Spleen (tissue), 11 donors: Measurements from ENCODE around the gene ARHGAP25. TPM values are rescaled to one million over a fixed set of nuclear protein-coding genes. Genes with fewer than 3 reads are reported as not detected.

ENCODE experiments used
- DNase-seq: peaks from one replicate; pipeline ENCODE4 v3.0.0-alpha.2; 2020
- H3K27ac ChIP-seq, 8 donors: fragments of 200-600 bp; sonication (generic) in 7 of 8; 1 replicate in 4 of 8; 2 replicates in 4 of 8; pipeline versions ENCODE4 v1.5.0 to v1.8.0; 2016 to 2021; ENCODE audit warnings: inconsistent platforms in 4 of 8, mild to moderate bottlenecking in 4 of 8, moderate library complexity in 1 of 8
- H3K27me3 ChIP-seq, 7 donors: fragments of 200-600 bp; sonication (generic) in 6 of 7; replicated peaks in 1 of 7; 1 replicate in 4 of 7; 2 replicates in 3 of 7; pipeline versions ENCODE4 v1.5.0 to v1.8.0; 2016 to 2021; ENCODE audit warnings: inconsistent platforms in 3 of 7, mild to moderate bottlenecking in 1 of 7
- H3K36me3 ChIP-seq, 6 donors: fragments of 200-600 bp; sonication (generic) in 5 of 6; 1 replicate in 4 of 6; 2 replicates in 2 of 6; pipeline versions ENCODE4 v1.5.0 to v1.8.0; 2016 to 2021; ENCODE audit warnings: inconsistent platforms in 2 of 6
- H3K4me1 ChIP-seq, 6 donors: fragments of 200-600 bp; sonication (generic) in 5 of 6; 1 replicate in 3 of 6; 2 replicates in 3 of 6; pipeline versions ENCODE4 v1.5.0 to v1.8.0; 2016 to 2021; ENCODE audit warnings: inconsistent platforms in 3 of 6
- H3K4me3 ChIP-seq, 8 donors: fragments of 200-600 bp; sonication (generic) in 7 of 8; 1 replicate in 4 of 8; 2 replicates in 4 of 8; pipeline versions ENCODE4 v1.5.0 to v1.8.0; 2016 to 2021; ENCODE audit warnings: inconsistent platforms in 4 of 8, mild to moderate bottlenecking in 4 of 8, moderate library complexity in 2 of 8
- H3K9me3 ChIP-seq, 8 donors: fragments of 200-600 bp; sonication (generic) in 7 of 8; 1 replicate in 4 of 8; 2 replicates in 4 of 8; pipeline versions ENCODE4 v1.5.0 to v1.8.0; 2016 to 2021; ENCODE audit warnings: inconsistent platforms in 4 of 8
- CTCF ChIP-seq, 11 experiments: fragments of 200-600 bp in 7 of 11; fragments of 450-650 bp in 4 of 11; sonication (generic) in 4 of 11; IDR thresholded peaks in 8 of 11; conservative IDR thresholded peaks in 3 of 11; 1 replicate in 7 of 11; 2 replicates in 4 of 11; pipeline versions ENCODE4 v1.4.0 to v1.8.0; 2016 to 2021; ENCODE audit warnings: antibody characterized with exemption in 11 of 11, inconsistent platforms in 4 of 11, mild to moderate bottlenecking in 1 of 11
- POLR2A ChIP-seq, 3 donors: fragments of 450-650 bp; IDR thresholded peaks; one replicate each; pipeline ENCODE4 v1.5.1; 2017; ENCODE audit warnings: antibody characterized with exemption in 3 of 3, mild to moderate bottlenecking in 1 of 3
- POLR2AphosphoS5 ChIP-seq, 3 donors: sonication (generic); formaldehyde crosslinking; IDR thresholded peaks; one replicate each; pipeline ENCODE4 v1.5.1; 2017; ENCODE audit warnings: antibody characterized with exemption in 3 of 3
- WGBS, 5 donors: extraction: QIAGEN DNeasy Blood & Tissue Kit in 3 of 5; methylation state at CpG; one replicate each; pipeline versions ENCODE4 v1.1.5 to v1.1.7; 2013 to 2018; 5-methylcytosine and 5-hydroxymethylcytosine counted together
- intact Hi-C: fragments of 100-400 bp; cut with DNase I; formaldehyde crosslinking; loops from one replicate; pipeline ENCODE4 v1.15.0; 2023; ENCODE audit warnings: low total_unique reads
- polyA plus RNA-seq, 3 donors: library from polyadenylated mRNA; stranded (reverse); fragments of 200-250 nt; gene quantifications; one replicate each; pipeline ENCODE4 v1.2.1, GENCODE V29; 2013
- total RNA-seq, 7 donors: library from RNA; depleted of rRNA in 3 of 7; stranded (reverse); fragments of >200 nt in 3 of 7; fragmentation: NEBNext Ultra II Directional in 4 of 7; extraction: Animal tissue kit (Norgen Biotek cat#: 25700) in 4 of 7; gene quantifications; one replicate each; pipeline versions ENCODE4 v1.1.0 to v1.2.1, GENCODE V29; 2016 to 2021
- donor health status: healthy with polysubstance abuse.
- donor health status: DM: no; HTN: no; CAD: no; lungs with moderate emphysema.
- donor health status: DM: no; HTN: no; CAD: no.
- donor health status: Bipolar disorder and iron deficiency.
- donor health status: healthy.
- donor health status: DM: no; HTN: no; CAD: no.
- donor health status: DM: yes; HTN: yes; CAD: no.

The ARHGAP25 gene
- total and polyA plus RNA-seq, 10 donors = 72.0 to 173 (median 130) TPM

- Histone ChIP-seq H3K36me3 (no peaks in the 10 kb centered on the region), H3K9me3 (no peaks in the 10 kb centered on the region), H3K4me1 (peaks cover 9 to 47% (median 20%) of the 10 kb centered on the region in 6 donors), H3K4me3 (no peak overlapping the region), H3K27me3 (no peaks in the 10 kb centered on the region), H3K27ac (no peak overlapping the region)
- DNase-seq = no peak
- 70 to 96% (median 77%) methylated on average over 1 of the region's 1 CpG for WGBS, 5 donors
- intact Hi-C loops = no loop called here
- TF ChIP-seq POLR2AphosphoS5 (IDR thresholded peaks at IDR 0.05) (no peak), CTCF (IDR thresholded peaks at IDR 0.05 in 8 of 11, conservative IDR thresholded peaks at IDR 0.05 in 3 of 11) (no peak), POLR2A (IDR thresholded peaks at IDR 0.05) (no peak)
Measured at GRCh38 chr2:68710756-68711155, 23.9 kb upstream of the ARHGAP25 start.

- peak overlapping the region; percentile 3 to 84 (median 78) for H3K27ac ChIP-seq
- no peaks in the 10 kb centered on the region for H3K27me3 ChIP-seq
- peaks cover 13 to 67% (median 40%) of the 10 kb centered on the region in 6 donors for H3K4me1 ChIP-seq
- H3K9me3 ChIP-seq = no peaks in the 10 kb centered on the region
- H3K4me3 ChIP-seq = peak overlapping the region in 1 of 8 donors; percentile 39
- DNase-seq = peak; percentile 90
- H3K36me3 ChIP-seq = no peaks in the 10 kb centered on the region
- WGBS, 5 donors = 11 to 19% (median 15%) methylated on average over 3 of the region's 3 CpGs
- TF ChIP-seq POLR2A (IDR thresholded peaks at IDR 0.05) (no peak), POLR2AphosphoS5 (IDR thresholded peaks at IDR 0.05) (peak in 2 of 3 donors; percentile 32 to 81)
- intact Hi-C loops = no loop called here
Measured at GRCh38 chr2:68714866-68715265, 19.7 kb upstream of the ARHGAP25 start.

GRCh38 chr2:68715353-68716041 lies 19.1 kb upstream of the ARHGAP25 start:
- Histone ChIP-seq H3K4me3 (peak overlapping the region in 1 of 8 donors; percentile 39), H3K4me1 (peaks cover 14 to 67% (median 46%) of the 10 kb centered on the region in 6 donors), H3K27me3 (no peaks in the 10 kb centered on the region), H3K9me3 (no peaks in the 10 kb centered on the region), H3K27ac (peak overlapping the region; percentile 3 to 84 (median 78)), H3K36me3 (no peaks in the 10 kb centered on the region)
- 65 to 73% (median 69%) methylated on average over 13 of the region's 13 CpGs for WGBS, 5 donors
- TF ChIP-seq POLR2AphosphoS5 (IDR thresholded peaks at IDR 0.05) (no peak), POLR2A (IDR thresholded peaks at IDR 0.05) (no peak), CTCF (IDR thresholded peaks at IDR 0.05 in 8 of 11, conservative IDR thresholded peaks at IDR 0.05 in 3 of 11) (peak in 9 of 11 experiments; percentile 7 to 66 (median 51))
- intact Hi-C loops = no loop called here
- DNase-seq = peak; percentile 83

- H3K27me3 ChIP-seq = no peaks in the 10 kb centered on the region
- intact Hi-C loops = no loop called here
- peaks cover 25 to 75% (median 58%) of the 10 kb centered on the region in 6 donors for H3K4me1 ChIP-seq
- H3K9me3 ChIP-seq = no peaks in the 10 kb centered on the region
- TF ChIP-seq CTCF (IDR thresholded peaks at IDR 0.05 in 8 of 11, conservative IDR thresholded peaks at IDR 0.05 in 3 of 11) = no peak
- H3K36me3 ChIP-seq = no peaks in the 10 kb centered on the region
- DNase-seq = no peak
- no peak overlapping the region for H3K4me3 ChIP-seq
- H3K27ac ChIP-seq = peak overlapping the region; percentile 0 to 84 (median 50)
- WGBS, 5 donors = 52 to 63% (median 57%) methylated on average over 8 of the region's 8 CpGs
Measured at GRCh38 chr2:68716604-68717304, 17.9 kb upstream of the ARHGAP25 start.
